GM06990 (cell line): ENCODE measurements around the gene IL27RA.

Source experiments
- DNase-seq: peaks from one replicate; pipeline ENCODE4 v3.0.0-alpha.2; 2011; ENCODE audit not compliant: insufficient read length; ENCODE audit errors: extremely low read depth
- H3K27me3 ChIP-seq: replicated peaks from 2 replicates; pipeline ENCODE4 v1.6.0; 2011; ENCODE audit warnings: low read length; ENCODE audit not compliant: control insufficient read depth, insufficient read depth
- H3K36me3 ChIP-seq: 2 replicates; pipeline ENCODE4 v1.5.1; 2011; ENCODE audit warnings: low read length; ENCODE audit not compliant: control insufficient read depth, insufficient read depth
- H3K4me3 ChIP-seq: replicated peaks from 2 replicates; pipeline ENCODE4 v1.5.1; 2011; ENCODE audit warnings: low read depth, mild to moderate bottlenecking, control low read depth, low read length
- CTCF ChIP-seq: IDR thresholded peaks from 2 replicates; pipeline ENCODE4 v1.5.1; 2011; ENCODE audit warnings: low read length, control low read depth, mild to moderate bottlenecking, inconsistent platforms; ENCODE audit not compliant: insufficient read depth, poor library complexity, severe bottlenecking

IL27RA gene

GRCh38 chr19:14102102-14102696, 70.6 kb downstream of the IL27RA start:
- H3K36me3 ChIP-seq = peaks cover 12% of the 10 kb centered on the region
- no peak for DNase-seq
- no peak for TF ChIP-seq CTCF

DNA sequence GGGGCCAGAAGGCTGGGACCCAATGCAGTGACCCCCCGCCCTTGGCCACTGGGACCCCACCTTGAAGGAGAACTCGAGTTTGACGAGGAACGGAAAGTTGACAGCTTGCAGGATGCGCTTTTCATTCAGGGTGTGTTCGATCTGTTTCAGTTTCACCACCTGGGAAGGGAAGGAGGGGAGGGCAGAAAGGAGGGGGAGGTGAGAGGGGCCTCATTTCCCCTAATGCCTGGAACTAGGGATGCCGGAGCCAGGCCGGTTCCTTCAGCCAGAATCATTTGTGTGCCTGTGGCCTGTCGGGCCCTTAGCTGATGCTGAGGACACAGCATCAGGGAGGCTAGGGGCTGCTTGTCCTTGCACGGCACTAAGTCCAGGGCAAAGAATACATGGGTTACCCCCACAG, 71.2 kb downstream of the IL27RA start:
- no peak for TF ChIP-seq CTCF
- Histone ChIP-seq H3K4me3 (no peak overlapping the region), H3K27me3 (no peaks in the 10 kb centered on the region), H3K36me3 (peaks cover 9% of the 10 kb centered on the region)
- no peak for DNase-seq

More at GRCh38 chr19:14102102-14102696, 70.6 kb downstream of the IL27RA start:
- Histone ChIP-seq H3K4me3 (no peak overlapping the region), H3K27me3 (no peaks in the 10 kb centered on the region)
